ENCODE results near the gene ITPR2.
A peak's percentile ranks its signal among the peaks of the same experiment; 100 is the strongest.

The ITPR2 gene

DNA sequence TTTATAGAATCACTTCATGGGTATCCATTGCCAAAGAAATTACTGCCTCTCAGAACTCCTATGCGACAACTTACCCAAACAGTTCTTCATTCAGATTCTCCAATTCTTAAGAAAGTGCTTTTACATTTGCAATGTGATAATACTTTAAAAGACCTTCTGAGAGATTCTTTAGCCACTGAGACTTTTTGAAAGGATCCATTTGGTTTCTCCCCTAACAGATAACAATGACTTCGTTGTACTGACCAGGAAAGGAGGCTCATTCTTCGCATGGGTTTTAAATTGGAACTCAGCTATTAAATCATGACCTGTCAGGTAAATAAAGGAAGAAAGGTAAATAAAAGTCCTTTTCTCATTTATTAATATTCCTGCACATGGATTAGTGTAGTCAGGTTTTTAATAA lies 14.8 kb downstream of the ITPR2 start:
- H2AFZ ChIP-seq (ENCODE audit: low read depth, low read length) = no peak overlapping the region
- H3K27me3 ChIP-seq (ENCODE audit: low read depth, low read length) = no peaks in the 10 kb centered on the region
- no peak overlapping the region for H3K9ac ChIP-seq (ENCODE audit: low read length)
- TF ChIP-seq EZH2phosphoT487 (IDR thresholded peaks at IDR 0.05; ENCODE audit: low read depth) = no peak
- TF ChIP-seq, protein P1, sequence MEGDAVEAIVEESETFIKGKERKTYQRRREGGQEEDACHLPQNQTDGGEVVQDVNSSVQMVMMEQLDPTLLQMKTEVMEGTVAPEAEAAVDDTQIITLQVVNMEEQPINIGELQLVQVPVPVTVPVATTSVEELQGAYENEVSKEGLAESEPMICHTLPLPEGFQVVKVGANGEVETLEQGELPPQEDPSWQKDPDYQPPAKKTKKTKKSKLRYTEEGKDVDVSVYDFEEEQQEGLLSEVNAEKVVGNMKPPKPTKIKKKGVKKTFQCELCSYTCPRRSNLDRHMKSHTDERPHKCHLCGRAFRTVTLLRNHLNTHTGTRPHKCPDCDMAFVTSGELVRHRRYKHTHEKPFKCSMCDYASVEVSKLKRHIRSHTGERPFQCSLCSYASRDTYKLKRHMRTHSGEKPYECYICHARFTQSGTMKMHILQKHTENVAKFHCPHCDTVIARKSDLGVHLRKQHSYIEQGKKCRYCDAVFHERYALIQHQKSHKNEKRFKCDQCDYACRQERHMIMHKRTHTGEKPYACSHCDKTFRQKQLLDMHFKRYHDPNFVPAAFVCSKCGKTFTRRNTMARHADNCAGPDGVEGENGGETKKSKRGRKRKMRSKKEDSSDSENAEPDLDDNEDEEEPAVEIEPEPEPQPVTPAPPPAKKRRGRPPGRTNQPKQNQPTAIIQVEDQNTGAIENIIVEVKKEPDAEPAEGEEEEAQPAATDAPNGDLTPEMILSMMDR (IDR thresholded peaks at IDR 0.05; ENCODE audit: low read depth, low read length) = no peak
- peaks cover 92% of the 10 kb centered on the region for H3K79me2 ChIP-seq (ENCODE audit: low read length)
- peaks cover 12% of the 10 kb centered on the region for H3K36me3 ChIP-seq (replicated peaks; ENCODE audit: low read depth, low read length)
- peaks cover 58% of the 10 kb centered on the region for H3K4me1 ChIP-seq (ENCODE audit: low read length)
- peak overlapping the region; percentile 90 for H3K4me2 ChIP-seq (ENCODE audit: low read length)
- no peaks in the 10 kb centered on the region for H3K9me3 ChIP-seq (ENCODE audit: insufficient read depth, low read length)
- peak overlapping the region; percentile 8 for H3K27ac ChIP-seq (ENCODE audit: low read length)
- peak overlapping the region; percentile 18 for H3K4me3 ChIP-seq (ENCODE audit: low read length)
- H4K20me1 ChIP-seq (ENCODE audit: insufficient read depth, low read length) = peaks cover 51% of the 10 kb centered on the region

DNA sequence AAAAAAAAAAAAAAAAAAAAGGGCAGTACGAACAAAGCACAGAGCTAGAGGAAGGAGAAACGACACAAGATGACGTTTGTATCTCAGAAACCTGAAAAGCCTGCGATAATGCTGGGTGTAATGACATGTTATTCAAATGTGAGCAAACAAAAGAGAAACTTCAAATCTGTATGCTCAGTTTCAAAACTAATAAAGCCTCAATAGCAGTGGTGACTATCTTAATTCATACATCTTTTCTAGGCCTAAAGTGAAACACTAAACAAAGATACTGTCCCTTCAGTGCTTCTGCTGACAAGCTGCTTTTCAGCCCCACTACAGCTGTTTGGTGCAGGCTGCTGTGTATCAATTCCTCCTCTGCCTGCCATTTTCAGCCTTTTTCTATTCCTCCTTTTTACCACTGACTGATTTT lies 15.8 kb downstream of the ITPR2 start:
- H3K4me3 ChIP-seq (ENCODE audit: low read length) = peak overlapping the region; percentile 64
- peaks cover 88% of the 10 kb centered on the region for H3K79me2 ChIP-seq (ENCODE audit: low read length)
- peaks cover 16% of the 10 kb centered on the region for H3K36me3 ChIP-seq (replicated peaks; ENCODE audit: low read depth, low read length)
- H3K4me2 ChIP-seq (ENCODE audit: low read length) = peak overlapping the region; percentile 90
- peaks cover 43% of the 10 kb centered on the region for H4K20me1 ChIP-seq (ENCODE audit: insufficient read depth, low read length)
- no peak for TF ChIP-seq EZH2phosphoT487 (IDR thresholded peaks at IDR 0.05; ENCODE audit: low read depth)
- TF ChIP-seq, protein P1 (IDR thresholded peaks at IDR 0.05; ENCODE audit: low read depth, low read length) = no peak
- H2AFZ ChIP-seq (ENCODE audit: low read depth, low read length) = no peak overlapping the region
- peaks cover 54% of the 10 kb centered on the region for H3K4me1 ChIP-seq (ENCODE audit: low read length)
- no peaks in the 10 kb centered on the region for H3K27me3 ChIP-seq (ENCODE audit: low read depth, low read length)
- H3K27ac ChIP-seq (ENCODE audit: low read length) = peak overlapping the region; percentile 73
- no peaks in the 10 kb centered on the region for H3K9me3 ChIP-seq (ENCODE audit: insufficient read depth, low read length)
- peak overlapping the region; percentile 12; the same call in 1 of the 2 replicates for H3K9ac ChIP-seq (ENCODE audit: low read length)

DNA sequence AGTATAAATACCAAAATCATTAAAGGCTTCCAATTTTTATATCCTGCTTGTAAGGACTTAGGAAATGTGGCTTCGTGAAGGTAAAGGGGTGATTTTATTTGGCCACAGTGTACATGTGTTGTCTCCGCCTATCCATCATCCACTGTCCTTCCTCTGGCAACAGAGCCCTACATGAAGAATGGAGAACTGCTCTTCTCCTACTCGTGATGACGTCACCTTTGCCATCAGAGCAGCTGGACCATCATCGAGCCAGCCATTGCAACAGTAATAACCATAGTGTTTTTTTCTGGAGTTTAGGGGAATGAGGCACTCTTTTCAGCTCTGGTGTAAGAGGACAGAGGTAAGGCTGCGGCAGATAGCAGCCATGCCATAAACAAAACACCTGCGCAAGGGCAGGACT lies 19.2 kb downstream of the ITPR2 start:
- TF ChIP-seq EZH2phosphoT487 (IDR thresholded peaks at IDR 0.05; ENCODE audit: low read depth) = no peak
- TF ChIP-seq, protein P1 (IDR thresholded peaks at IDR 0.05; ENCODE audit: low read depth, low read length) = no peak
- Histone ChIP-seq H3K9ac (ENCODE audit: low read length) (no peak overlapping the region), H3K4me3 (ENCODE audit: low read length) (no peak overlapping the region), H3K27ac (ENCODE audit: low read length) (no peak overlapping the region), H3K9me3 (ENCODE audit: insufficient read depth, low read length) (no peaks in the 10 kb centered on the region), H3K79me2 (ENCODE audit: low read length) (peaks cover 76% of the 10 kb centered on the region), H4K20me1 (ENCODE audit: insufficient read depth, low read length) (peaks cover 35% of the 10 kb centered on the region), H3K27me3 (ENCODE audit: low read depth, low read length) (no peaks in the 10 kb centered on the region), H3K36me3 (replicated peaks; ENCODE audit: low read depth, low read length) (peaks cover 23% of the 10 kb centered on the region), H2AFZ (ENCODE audit: low read depth, low read length) (no peak overlapping the region), H3K4me2 (ENCODE audit: low read length) (no peak overlapping the region), H3K4me1 (ENCODE audit: low read length) (peaks cover 28% of the 10 kb centered on the region)

DNA sequence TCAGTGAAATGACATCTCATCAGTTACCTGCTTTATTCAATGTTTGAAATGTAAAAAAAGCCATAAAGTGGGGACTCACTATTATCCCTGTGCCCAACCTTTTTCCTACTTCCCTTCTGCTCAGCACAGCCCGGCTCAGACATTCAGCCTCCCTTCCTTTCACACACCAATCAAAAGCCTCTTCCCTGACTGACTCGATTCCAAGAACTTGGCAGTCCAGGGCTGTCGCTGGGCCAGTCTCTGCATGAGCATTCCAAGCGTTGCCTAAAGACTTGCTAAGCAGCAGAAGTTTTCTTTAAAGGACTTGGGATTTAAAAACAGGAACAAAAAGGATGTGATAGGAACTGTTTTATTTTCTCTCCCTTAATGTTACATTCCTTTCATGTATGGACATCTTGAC lies 22.7 kb downstream of the ITPR2 start:
- H3K4me2 ChIP-seq (ENCODE audit: low read length) = no peak overlapping the region
- TF ChIP-seq EZH2phosphoT487 (IDR thresholded peaks at IDR 0.05; ENCODE audit: low read depth) = no peak
- TF ChIP-seq, protein P1 (IDR thresholded peaks at IDR 0.05; ENCODE audit: low read depth, low read length) = no peak

More for the DNA sequence above, 22.7 kb downstream of the ITPR2 start:
- Histone ChIP-seq H3K27me3 (ENCODE audit: low read depth, low read length) (no peaks in the 10 kb centered on the region), H3K9me3 (ENCODE audit: insufficient read depth, low read length) (no peaks in the 10 kb centered on the region), H3K4me1 (ENCODE audit: low read length) (peaks cover 15% of the 10 kb centered on the region), H3K27ac (ENCODE audit: low read length) (no peak overlapping the region), H3K4me3 (ENCODE audit: low read length) (no peak overlapping the region), H2AFZ (ENCODE audit: low read depth, low read length) (no peak overlapping the region), H4K20me1 (ENCODE audit: insufficient read depth, low read length) (peaks cover 40% of the 10 kb centered on the region), H3K79me2 (ENCODE audit: low read length) (peaks cover 78% of the 10 kb centered on the region), H3K9ac (ENCODE audit: low read length) (no peak overlapping the region), H3K36me3 (replicated peaks; ENCODE audit: low read depth, low read length) (peaks cover 31% of the 10 kb centered on the region)

All from OCI-LY3 (cell line).